Frontal cortex (tissue), 4 donors: ENCODE results near the gene CLP1. TPM values are rescaled to one million over a fixed set of nuclear protein-coding genes. Genes with fewer than 3 reads are reported as not detected.
"Not testable (repeated sequence)": the region's sequence is repeated elsewhere in the genome, so short reads cannot be mapped to it uniquely, and the experiment has no call there.

Experiments
- DNase-seq, 2 donors: peaks; one replicate each; pipeline ENCODE4 v3.0.0; 2012; ENCODE audit warnings: low spot score in 2 of 2
- FAIRE-seq: peaks from 2 replicates; lab custom pipeline; 2012; peaks lifted over from hg19 to GRCh38; lab: Jason Lieb, UNC
- total RNA-seq: library from RNA; depleted of rRNA; stranded (reverse); fragments of >200 nt; gene quantifications from one replicate; pipeline ENCODE4 v1.2.3, GENCODE V29; 2014
- donor health status: control.
- donor health status: control.
- donor health status: control.

Gene CLP1
- total RNA-seq, 1 donor from 2014 or later, result 17.1 TPM

DNA sequence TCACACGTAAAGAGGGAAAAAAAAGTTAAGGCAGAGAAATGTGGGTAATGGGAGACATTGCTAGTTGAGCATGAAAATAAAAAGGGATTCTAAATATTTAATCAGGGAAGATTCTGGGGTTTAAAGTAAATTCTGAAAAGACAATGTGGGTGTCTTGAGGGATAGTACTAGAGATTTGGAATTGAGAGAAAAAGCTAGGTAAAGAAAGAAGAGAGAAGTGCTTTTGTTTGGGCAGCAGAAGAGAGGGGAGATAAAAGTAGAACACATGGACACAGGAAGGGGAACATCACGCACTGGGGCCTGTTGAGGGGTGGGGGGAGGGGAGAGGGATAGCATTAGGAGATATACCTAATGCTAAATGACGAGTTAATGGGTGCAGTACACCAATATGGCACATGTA is 4.4 kb upstream of the CLP1 start:
- FAIRE-seq, result no peak
- DNase-seq, result no peak

DNA sequence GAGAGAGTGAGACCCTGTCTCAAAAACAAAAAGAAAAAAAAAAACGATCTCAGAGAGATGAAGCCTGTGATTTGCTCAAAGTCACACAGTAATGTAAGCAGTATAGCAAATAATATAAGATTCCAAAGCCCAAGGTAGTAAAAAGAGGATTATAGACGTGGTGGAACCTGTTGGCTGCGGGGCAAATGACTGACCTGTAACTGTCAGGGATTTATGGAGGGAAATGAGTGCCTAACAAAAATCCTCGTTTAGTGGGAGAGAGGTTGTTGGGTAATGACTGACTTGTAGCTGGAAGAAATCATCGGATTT is 723 bp upstream of the CLP1 start:
- no peak for FAIRE-seq
- DNase-seq, result no peak

DNA sequence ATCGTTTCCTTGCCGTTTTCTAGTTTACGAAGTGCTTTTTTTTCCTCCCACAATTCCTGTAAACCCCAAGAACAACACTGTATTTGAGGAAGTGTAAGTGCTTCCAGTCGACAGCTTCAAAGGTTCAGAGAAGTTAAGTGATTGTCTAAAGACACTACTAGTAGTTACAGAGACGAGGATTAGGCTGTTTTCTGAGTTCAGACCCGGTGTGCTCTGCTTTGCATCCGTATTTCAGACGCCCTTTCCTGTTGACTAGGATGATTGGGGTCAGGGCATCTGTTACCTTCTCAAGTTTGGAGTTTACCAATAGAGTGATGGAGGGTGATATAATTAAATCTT is 430 bp downstream of the CLP1 start:
- DNase-seq (no peak), FAIRE-seq (no peak)

DNA sequence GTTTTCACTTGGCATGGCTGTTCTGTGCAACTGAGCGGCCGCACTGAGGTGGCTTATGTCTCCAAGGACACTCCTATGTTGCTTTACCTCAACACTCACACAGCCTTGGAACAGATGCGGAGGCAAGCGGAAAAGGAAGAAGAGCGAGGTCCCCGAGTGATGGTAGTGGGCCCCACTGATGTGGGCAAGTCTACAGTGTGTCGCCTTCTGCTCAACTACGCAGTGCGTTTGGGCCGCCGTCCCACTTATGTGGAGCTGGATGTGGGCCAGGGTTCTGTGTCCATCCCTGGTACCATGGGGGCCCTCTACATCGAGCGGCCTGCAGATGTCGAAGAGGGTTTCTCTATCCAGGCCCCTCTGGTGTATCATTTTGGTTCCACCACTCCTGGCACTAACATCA is 2.1 kb downstream of the CLP1 start:
- DNase-seq (no peak), FAIRE-seq (no peak)

DNA sequence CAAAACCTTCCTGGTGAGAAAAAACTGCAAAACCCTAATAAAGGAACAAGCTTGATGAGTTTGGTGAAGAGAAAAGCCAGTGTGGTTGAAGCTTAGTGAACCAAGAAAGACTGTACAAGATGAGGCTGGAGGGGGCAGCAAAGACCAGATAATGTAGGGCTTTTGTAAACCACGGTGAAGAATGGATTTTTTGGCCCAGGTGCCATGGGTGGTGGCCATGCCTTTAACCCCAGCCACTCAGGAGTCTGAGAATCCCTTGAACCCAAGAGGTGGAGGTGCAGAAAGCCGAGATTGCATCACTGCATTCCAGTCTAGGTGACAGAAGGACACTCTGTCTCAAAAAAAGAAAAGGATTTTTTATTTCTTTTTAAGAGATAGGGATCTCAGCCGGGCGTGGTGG is 5.3 kb downstream of the CLP1 start:
- DNase-seq (no peak), FAIRE-seq (no peak)

DNA sequence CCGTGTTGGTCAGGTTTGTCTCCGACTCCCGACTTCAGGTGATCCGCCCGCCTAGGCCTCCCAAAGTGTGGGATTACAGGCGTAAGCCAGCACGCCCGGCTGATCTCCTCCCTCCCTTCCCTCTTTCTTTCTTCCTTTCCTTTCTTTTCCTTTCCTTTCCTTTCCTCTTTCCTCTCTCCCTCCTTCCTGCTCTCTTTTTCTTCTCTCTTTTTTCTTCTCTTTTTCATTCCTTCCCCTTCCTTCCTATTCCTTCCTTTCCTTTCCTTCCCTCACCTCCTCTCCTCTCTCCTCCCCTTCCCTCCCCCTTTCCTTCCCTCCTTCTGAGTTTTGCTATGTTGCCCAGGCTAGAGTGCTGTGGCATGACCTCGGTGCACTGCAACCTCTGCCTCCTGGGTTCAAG is 6.4 kb downstream of the CLP1 start:
- DNase-seq (no peak), FAIRE-seq (no peak)

DNA sequence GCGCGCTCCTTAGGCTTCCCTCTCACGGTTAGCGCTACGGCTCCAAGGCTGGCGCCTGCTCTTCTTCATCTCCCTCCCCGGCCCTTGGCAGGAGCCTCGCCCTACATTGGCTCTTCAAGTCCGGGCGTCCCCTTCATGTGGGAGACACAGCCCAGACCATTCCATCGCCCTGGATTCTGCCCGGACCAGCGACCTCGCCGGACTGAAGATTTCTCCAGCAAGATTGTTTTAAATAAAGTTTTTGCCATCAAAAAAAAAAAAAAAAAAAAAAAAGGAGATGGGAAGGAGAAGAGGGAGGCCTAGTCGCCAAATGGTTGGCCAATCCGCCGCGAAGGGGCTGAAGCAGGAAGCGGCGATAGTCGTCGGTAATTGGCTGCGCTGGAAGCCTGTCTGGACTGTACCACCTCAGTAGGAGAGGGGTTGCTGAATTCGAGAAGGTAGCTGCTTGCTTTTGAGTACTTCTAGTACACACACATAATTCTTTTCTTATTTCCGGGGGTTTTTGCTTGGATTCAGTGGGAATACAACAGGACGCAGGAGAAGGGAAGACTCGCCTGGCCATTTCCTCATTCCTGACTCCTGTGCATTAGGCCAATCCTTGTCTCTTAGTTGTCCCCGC is 9.7 kb downstream of the CLP1 start:
- FAIRE-seq (peak; percentile 71), DNase-seq (peak; percentile 91 to 93)

DNA sequence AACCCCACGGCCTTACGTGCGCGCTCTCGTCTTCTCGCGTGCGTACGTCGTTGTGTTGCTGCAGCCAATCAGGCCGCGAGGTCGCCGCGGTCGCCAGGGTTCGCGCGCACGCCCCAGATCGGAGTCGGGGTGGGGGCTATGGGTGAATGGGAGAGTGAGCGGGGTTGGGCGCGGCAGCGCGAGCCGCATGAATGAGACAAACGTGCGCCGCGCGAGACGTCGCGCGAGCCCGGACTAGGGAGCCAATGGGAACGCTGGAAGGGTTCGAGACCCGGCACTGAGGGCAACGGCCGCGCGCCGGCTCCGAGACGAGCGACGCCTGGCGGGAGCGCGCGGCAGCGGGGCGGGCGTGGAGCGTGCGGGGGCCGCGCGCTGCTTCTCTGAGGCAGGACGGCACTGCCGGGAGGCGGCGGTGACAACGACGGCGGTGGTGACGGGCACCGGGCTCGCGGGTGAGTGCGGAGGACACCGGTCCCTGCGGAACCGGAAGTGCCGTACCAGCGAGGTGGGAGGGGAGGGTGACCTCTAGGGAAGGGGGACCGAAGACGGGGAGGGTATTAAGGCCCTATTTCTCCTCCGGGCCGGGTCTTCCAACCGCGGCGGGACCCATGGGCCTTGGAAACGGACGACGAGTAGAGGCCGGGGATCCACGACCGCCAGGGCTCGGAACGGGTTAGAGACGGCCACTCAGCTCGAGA is 10.3 kb downstream of the CLP1 start, which contains the start of gene ZDHHC5:
Gene ZDHHC5 (plus strand): TSS at position 379 of the 698 bp plus-strand sequence. CDS start 4,977 bp downstream, outside the sequence.
- peak; percentile 97 to 98 for DNase-seq
- no peak for FAIRE-seq

DNA sequence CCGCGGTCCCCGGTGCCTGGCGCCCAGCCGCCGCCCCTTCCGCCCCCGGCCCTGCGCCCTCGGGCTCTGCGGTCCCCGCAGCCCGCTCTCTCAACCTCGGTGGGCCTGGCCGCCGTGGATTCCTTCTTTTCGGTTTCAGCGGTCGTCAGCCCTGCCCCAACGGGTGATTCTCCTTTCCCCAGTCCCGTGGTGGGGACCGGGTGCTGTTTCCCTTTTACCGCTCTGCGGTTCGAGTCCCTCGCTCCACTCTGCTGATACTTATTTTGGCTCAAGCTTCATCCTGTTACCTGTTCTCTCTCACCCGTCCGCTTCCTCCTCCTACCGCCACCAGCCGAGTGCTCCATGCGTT is 10.8 kb downstream of the CLP1 start:
- FAIRE-seq, result no peak
- no peak for DNase-seq

DNA sequence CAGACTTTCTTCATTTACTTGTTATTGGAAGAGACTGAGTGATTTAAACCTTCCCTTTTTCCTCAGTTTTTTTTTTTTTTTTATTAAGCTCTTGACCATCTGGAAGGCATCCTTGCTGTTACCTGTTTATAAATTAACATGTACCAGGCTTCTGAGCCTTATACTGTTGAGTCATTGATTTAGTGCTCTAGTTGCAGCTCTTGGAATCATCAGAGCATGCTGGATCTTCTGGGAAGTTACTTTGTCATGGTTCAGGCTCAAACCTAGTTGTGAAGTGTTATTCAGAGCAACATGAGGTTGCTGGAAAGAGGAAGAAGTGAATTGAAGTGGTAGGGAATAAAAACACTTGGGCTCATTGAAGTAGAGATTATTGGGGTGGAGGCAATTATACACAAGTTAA is 16.7 kb downstream of the CLP1 start:
- no peak for DNase-seq
- no peak for FAIRE-seq

DNA sequence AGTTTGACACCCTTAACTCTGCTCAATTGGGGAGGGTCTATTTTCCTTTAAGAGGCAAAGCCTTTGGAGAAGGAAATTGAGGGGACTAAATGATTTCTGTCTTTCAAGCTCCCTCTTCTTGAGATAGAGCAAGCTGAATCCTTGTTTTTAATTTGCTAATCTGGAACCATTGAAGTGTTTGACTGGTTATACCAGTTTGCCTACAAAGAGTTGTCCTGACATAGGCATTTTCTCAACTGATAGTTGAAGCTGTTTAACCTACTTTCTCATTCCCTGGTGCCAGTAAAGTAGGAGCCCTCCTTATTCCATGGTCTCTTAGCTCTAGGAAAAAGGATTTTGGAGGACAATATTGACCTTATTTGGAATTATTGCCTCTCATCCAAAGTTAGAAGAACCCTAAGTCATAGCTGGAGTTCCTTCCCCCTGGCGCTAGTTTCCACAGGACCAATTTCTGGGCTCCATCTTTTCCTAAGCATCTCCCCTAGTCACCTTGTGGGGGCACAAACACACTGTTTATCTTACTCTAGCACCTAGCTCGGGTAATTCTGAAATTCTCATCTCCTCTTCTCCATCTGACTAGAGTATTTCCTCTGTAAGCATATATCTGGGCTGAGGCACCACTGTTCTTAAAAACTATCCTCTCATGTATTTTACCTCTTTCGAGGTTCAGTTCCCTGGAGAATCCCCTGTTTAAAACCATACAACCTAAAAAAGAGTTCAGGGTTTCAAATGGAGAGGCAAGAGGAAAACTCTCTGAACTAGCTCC is 17.8 kb downstream of the CLP1 start:
- DNase-seq (no peak), FAIRE-seq (no peak)

DNA sequence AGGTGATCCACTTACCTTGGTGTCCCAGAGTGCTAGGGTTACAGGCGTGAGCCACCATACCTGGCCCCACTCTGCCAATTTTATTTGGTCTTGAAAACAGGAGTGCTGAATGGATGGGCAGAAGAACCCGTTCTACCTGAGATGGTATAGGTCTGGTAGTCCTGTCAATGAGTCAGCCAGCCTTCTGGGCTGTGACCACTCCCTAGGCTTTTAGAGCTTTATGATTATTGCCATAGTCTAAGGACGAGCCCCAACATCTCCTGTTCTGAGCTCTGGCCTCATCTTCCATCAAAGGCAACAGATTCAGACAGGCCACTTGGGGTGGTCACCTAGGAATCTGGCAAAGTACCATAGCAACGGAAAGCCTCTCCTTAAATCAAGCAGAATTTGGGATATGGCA is 21.8 kb downstream of the CLP1 start:
- no peak for FAIRE-seq
- no peak for DNase-seq

DNA sequence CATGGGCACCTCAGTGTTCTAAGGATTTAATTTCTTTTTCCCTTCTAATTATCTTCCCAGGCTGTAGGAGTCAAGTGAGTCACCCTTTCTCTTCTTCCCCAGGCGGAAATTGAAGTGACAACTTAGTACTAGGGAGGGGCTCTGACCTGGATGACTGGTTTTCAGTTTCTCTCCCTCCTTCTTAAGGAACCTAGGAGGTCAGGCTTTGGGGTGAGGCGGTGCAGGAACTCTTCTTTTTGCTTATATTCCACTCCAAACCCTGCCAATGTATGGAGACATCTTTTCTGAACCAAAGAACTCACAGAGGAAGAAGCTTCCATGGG is 23.0 kb downstream of the CLP1 start:
- FAIRE-seq (no peak), DNase-seq (no peak)

DNA sequence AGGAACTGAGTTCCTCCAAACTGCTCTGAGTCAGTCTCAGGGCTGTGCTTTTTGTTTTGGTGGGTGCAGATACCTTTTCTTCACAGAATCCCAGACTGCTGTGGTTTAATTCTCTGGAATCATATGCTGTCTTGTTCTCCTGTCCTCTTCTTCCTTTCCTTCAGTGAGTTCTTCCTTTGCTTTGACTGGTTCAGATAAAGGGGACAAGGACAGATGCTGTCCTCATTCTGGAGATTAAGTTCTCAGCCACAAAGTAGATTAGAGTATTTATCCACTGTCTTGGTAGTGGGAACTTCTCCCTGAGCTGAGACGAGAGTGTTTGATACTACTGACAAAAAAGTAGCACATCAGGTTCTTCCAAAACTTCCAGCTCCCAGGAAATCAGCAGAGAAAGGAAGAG is 23.6 kb downstream of the CLP1 start:
- no peak for FAIRE-seq
- no peak for DNase-seq

DNA sequence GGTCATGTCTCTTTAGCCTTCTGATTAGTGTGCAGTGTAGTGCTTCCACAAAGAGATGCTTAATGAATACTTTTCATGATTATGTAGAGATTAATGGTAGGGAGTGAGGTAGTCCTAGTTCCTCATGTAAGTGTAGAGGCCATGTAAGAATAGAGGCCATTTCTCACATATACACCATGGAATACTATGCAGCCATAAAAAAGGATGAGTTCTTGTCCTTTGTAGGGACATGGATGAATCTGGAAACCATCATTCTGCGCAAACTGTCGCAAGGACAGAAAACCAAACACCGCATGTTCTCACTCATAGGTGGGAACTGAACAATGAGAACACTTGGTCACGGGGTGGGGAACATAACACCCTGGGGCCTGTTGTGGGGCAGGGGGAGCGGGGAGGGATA is 32.9 kb downstream of the CLP1 start:
- not testable (repeated sequence) for FAIRE-seq, DNase-seq

DNA sequence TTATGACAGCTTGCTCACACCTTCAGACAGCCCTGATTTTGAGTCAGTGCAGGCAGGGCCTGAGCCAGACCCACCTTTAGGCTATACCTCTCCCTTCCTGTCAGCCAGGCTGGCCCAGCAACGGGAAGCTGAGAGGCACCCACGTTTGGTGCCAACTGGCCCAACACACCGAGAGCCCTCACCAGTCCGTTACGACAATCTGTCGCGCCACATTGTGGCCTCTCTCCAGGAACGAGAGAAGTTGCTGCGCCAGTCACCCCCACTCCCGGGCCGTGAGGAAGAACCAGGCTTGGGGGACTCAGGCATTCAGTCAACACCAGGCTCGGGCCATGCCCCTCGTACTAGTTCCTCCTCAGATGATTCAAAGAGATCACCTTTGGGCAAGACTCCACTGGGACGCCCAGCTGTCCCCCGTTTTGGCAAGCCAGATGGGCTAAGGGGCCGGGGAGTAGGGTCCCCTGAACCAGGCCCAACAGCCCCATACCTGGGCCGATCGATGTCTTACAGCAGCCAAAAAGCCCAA is 41.3 kb downstream of the CLP1 start:
- no peak for DNase-seq
- no peak for FAIRE-seq

DNA sequence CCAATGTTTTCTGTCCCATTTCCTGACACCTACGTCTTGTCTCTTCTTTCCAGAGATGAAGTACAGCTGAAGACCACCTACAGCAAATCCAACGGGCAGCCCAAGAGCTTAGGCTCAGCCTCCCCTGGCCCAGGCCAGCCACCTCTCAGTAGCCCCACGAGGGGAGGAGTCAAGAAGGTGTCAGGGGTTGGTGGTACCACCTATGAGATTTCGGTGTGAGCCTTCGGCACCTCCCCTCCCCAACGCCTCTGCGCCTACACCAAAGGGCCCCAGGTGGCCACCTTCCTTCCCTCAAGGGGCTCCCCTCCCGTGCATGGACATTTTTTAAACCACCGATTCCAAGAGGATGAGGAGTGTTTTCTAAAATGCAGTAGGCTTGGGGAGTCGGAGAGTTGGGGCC is 42.3 kb downstream of the CLP1 start:
- no peak for DNase-seq
- no peak for FAIRE-seq

DNA sequence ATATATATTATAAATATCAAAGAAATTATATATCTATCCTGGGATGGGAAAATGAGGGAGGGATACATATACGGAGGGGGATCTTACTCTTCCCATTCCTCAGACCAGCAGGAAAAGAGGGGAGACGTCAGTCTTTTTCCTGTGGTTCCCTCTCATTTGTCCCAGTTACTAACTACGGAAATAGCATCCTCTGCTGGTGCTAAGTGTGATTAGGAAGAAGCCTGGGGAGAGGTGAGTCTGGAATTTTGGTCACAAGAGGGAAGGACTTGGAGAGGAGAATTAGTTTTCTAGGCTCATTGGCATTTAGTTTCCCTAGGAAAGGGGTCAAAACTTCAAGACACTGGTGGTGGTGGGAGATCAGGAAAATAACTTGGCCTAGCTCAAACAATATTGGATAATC is 42.9 kb downstream of the CLP1 start:
- FAIRE-seq (no peak), DNase-seq (no peak)

DNA sequence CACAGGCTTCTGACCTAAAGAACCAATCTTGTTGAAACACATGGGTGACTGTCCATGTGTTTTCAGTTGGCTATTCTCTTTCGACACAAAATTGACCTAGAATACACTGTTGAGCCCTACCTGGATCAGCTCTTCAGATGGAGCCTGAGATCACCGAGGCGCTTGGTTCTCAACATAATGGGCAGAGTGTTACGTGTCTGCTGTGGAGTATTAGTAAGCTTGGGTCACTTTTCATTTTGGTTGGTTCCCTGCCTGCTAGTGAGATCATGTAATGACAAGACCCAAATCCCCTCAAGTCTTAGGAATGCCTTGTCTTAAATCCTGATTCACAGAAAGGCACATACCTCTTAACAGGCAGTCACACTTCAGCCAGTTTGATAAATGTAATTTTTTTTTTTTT is 45.8 kb downstream of the CLP1 start:
- FAIRE-seq (no peak), DNase-seq (no peak)

DNA sequence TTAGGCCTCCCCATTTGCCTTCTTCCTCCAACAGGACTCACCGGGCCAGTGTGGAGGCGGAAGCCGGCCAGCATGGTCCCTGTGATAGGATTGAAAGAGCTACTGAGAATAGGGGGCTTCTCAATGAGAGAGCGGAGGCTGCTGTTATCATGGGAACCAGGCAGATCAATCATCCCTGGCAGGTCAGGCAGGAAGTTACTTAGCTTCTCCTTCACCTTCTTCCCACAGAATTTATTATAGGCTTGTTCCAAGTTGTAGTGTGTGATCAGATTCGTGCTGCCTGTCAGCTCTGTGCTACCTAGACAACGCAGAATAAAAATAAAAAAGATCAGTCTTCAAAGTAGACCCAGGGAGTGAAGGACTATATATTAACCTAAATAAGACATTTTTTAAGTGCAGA is 47.4 kb downstream of the CLP1 start:
- FAIRE-seq (no peak), DNase-seq (no peak)

DNA sequence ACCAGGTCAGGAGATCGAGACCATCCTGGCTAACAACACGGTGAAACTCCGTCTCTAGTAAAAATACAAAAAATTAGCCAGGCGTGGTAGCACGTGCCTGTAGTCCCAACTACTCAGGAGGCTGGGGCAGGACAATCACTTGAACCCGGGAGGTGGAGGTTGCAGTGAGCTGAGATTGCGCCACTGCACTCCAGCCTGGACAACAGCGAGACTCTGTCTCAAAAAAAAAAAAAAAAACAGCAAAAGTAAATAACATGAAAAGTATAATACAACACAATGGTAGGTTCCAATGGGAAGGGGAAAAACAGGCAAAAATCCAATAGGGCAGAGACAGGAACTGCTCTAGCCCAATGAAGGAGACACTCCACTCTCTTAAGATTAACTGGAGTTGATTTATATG is 47.9 kb downstream of the CLP1 start:
- not testable (repeated sequence) for DNase-seq, FAIRE-seq
